WTC11 (cell line): Measurements from ENCODE around the gene SERPING1.

Source experiments
- TEAD1 ChIP-seq: sonication (generic); formaldehyde crosslinking; IDR thresholded peaks from 2 replicates; pipeline ENCODE4 v1.8.0; 2022; ENCODE audit warnings: mild to moderate bottlenecking, missing genetic modification reagents
- ZBTB21 ChIP-seq: sonication (generic); formaldehyde crosslinking; IDR thresholded peaks from 2 replicates; pipeline ENCODE4 v1.8.1; 2023; ENCODE audit warnings: mild to moderate bottlenecking, missing genetic modification reagents, borderline replicate concordance
- TF ChIP-seq, protein P1 (sequence below): fragments of 200-600 bp; IDR thresholded peaks from 2 replicates; pipeline ENCODE4 v1.8.0; 2022; ENCODE audit warnings: antibody characterized with exemption
- TF ChIP-seq, protein P2 (sequence below): sonication (generic); formaldehyde crosslinking; IDR thresholded peaks from 2 replicates; pipeline ENCODE4 v1.8.1; 2022; ENCODE audit warnings: low read depth, missing genetic modification reagents, borderline replicate concordance

DNA sequence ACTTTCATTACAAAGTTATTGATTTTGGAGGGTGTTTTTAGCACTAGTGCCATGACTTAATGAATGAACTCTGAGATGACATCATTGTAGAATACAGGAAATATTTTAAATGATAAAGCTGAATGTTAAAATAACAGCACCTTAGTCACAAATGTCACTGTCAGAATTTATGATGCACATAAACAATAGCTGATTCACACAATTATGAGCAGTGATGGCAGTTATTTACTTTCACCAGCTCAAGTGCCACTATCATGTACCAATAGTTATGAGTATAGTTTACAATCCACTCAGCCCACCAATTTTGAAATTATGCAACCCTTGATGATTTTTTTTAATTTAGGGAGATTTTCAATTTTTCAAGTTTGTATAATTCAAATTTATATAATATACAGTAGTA is 23.0 kb downstream of the SERPING1 start:
- no peak for TF ChIP-seq TEAD1 (CRISPR knock-in tag)
- TF ChIP-seq, protein P1, sequence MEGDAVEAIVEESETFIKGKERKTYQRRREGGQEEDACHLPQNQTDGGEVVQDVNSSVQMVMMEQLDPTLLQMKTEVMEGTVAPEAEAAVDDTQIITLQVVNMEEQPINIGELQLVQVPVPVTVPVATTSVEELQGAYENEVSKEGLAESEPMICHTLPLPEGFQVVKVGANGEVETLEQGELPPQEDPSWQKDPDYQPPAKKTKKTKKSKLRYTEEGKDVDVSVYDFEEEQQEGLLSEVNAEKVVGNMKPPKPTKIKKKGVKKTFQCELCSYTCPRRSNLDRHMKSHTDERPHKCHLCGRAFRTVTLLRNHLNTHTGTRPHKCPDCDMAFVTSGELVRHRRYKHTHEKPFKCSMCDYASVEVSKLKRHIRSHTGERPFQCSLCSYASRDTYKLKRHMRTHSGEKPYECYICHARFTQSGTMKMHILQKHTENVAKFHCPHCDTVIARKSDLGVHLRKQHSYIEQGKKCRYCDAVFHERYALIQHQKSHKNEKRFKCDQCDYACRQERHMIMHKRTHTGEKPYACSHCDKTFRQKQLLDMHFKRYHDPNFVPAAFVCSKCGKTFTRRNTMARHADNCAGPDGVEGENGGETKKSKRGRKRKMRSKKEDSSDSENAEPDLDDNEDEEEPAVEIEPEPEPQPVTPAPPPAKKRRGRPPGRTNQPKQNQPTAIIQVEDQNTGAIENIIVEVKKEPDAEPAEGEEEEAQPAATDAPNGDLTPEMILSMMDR, result no peak
- TF ChIP-seq, protein P2, sequence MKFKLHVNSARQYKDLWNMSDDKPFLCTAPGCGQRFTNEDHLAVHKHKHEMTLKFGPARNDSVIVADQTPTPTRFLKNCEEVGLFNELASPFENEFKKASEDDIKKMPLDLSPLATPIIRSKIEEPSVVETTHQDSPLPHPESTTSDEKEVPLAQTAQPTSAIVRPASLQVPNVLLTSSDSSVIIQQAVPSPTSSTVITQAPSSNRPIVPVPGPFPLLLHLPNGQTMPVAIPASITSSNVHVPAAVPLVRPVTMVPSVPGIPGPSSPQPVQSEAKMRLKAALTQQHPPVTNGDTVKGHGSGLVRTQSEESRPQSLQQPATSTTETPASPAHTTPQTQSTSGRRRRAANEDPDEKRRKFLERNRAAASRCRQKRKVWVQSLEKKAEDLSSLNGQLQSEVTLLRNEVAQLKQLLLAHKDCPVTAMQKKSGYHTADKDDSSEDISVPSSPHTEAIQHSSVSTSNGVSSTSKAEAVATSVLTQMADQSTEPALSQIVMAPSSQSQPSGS, result no peak
- no peak for TF ChIP-seq ZBTB21
